HG02852 (cell line): ENCODE measurements around the gene PRKCH.

Experiments
- ATAC-seq: cut with Tn5 transposase; IDR thresholded peaks from one replicate; pipeline ENCODE4 v1.9.1; 2021; ENCODE audit warnings: mild to moderate bottlenecking, moderate library complexity; ENCODE audit not compliant: unreplicated experiment

Gene PRKCH

DNA sequence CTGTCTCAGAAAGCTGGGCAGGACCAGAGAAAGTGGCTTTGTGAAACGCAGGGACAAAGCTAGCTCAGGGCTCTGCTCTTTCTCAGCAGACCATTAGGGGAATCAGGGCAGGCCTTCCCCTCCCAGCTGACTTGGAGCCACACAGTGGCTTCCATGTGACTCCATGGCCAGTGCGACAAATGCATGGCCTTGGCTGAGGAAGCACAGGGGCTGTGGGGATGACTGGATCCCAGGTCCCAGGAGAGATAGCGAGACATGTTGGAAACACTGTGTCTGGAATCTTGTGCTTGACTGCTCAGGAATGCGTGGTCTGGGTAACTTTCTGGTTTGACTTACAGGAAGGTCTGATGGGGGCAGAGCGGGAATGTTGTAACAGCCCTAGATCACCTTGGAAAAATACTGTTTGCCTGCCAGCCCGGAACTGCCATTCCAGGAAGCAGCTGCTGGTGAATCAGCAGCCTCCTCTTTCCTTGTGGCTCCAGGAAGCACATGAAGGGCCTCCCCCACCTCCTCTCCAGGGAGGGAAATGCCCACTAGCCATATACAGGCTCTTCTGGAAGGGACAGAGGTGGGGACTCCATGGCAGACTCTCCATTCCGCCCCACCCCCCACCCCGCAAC is 240.4 kb downstream of the PRKCH start:
- ATAC-seq: no peak

DNA sequence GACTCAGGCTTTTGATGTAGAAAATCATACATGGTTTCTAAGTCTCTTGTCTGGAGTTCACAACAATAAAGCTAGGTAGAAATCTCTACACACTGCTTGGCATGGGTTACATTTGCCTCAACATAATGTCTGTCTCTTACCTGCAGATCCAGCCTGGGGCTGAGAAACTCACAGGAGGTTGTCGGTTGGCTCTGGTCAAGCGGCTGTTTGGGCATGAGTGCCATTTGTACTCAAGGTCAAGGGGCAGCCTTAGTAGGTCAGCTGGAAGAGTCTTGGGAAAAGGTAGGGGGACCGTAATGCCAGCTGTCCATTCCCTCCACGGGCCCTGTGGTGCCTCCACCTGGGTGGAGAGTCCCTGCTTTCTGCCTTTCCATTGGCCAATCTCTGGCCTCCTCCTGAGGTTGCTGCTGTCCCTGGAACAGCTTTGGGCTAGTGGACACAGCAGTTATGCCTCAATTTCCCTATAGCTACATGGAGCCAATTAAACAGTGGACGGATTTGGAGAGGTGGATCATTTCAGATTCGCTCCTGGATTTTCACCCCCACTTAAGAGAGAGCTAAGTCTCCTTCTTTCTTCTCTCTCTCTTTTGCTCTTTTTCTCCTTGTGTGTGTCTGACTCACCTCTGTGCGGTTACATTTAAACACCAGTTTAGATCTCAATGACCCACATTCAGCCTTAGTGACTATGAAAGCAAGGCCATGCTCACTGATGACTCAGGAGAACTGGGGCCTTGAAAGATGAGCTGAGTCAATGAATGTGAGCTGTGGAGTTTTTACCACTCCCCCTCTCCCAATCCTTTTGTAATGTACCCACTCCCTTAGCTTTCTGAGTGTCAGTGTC is 241.2 kb downstream of the PRKCH start:
- ATAC-seq: no peak

GRCh38 chr14:61563162-61563511 is 241.8 kb downstream of the PRKCH start:
- ATAC-seq: no peak

GRCh38 chr14:61563880-61564617 is 242.7 kb downstream of the PRKCH start:
- ATAC-seq: no peak

DNA sequence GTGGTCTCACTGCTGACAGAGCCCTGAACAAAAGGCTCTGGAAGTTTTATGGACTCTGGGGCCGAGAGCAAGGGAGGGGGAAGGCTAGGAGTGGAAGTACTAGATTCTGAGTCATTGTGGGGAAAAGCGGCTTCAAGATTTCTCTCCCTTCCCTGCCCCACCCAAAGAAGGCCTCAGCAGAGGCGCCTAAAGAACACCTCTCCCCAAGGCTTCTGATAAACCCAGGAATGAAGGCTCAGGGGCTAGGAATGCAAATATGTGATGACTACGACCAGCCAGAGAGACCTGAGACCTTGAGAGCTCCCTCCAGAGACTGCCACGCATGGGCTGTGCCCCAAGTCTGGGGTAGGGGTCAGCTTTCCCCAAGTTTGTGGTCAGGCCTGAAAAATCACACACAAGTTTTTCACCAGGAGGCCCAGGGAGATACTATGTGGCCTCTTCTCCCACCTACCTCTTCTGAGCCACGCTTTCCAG is 243.3 kb downstream of the PRKCH start:
- ATAC-seq: no peak

DNA sequence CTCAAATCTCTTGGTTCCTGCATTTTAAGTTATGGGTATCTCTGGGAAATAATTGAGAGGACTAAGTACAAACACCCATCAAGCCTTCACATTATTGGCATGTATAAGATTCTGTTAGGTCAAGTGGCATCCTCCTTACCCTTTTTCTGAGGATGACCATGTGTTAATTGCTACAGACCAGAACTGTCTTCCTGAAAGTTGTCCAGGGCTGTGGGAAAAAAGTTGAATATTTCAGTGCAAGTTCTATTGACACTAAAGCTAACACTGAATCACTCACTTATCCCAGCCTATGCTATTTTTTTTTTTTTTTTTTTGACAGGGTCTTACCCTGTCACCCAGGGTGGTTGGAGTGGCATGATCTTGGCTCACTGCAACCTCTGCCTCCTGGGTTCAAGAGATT is 243.8 kb downstream of the PRKCH start:
- ATAC-seq: no peak

- ATAC-seq: no peak
These were observed 244.6 kb downstream of the PRKCH start for GRCh38 chr14:61565836-61566536.

- no peak for ATAC-seq
These were observed 245.3 kb downstream of the PRKCH start for GRCh38 chr14:61566537-61567225.

DNA sequence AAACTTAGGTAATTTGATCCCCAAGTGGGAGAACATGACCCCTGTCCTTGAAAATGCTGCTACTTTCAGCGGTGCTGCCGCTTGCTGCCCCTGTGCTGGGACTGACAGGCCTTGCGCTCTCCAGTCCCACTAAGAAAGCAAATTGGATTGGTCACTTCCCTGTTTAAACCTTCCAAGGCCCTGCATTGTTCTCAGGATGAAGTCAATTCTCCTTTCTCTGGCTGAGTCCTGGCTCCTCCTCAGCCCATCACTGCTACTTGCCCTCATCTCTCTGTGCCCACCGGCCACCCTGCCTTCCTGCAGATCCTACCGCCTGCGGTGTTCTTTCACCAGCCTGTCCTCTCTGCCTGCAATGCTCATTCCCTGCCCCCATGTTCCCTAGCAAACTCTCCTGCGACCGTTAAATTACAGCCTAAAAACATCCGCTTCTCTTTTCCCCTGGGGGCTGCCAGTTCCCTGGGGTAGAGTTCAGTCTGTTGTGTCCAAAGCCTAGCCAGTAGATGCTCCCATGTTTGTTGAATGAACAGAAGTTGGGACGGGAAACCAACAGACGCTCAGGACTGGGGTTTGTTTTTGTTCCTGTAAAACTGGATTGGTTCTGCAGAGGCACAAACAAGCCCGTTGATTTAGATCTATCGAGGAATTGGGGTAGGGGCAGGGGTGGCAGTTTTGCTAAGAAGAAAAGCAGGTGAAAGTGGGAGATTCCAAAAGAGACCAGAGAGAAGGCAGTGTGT is 246.6 kb downstream of the PRKCH start:
- ATAC-seq: peak; percentile 6

DNA sequence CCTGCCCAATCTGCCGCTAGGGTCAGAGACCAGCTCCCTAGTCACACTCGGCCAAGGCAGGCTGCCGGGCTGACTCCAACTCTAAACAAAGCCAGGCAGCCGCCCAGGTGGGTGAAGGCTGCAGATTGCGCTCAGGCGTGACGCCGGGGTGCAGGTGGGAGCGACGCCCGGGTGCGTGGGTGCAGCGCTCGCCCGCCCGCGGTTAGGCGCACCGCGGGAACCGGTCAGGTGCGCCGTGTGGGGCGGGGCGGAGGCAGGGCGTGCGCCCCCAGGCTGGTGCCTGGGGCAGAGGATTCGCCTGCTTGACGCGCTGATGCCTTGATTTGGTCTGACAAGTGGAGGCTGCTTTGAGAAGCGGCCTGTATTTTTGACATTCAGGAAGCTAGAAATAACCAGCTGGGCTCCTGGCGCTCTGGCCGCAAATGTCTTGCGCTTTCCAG is 247.2 kb downstream of the PRKCH start:
- ATAC-seq: peak; percentile 81

DNA sequence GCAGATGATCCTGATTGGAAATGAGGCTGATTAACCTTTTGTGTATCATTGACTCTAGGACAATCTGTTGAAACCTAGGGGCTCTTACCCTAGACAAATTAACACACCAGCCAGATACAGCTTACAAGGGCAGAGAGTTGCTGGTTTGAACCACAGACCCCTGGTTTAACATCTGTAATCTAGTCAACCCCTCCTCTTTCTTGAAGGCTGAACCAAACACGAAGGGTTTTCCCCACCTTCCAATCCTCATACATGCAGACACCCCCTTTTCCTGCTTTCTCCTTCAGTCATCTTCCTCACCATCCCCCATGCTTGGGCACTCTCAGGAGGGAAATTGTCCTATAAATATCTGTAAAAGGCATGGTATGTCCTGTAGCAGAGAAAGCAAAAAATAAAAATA is 247.9 kb downstream of the PRKCH start:
- no peak for ATAC-seq

- no peak for ATAC-seq
These were observed 248.6 kb downstream of the PRKCH start for GRCh38 chr14:61569812-61570548.

DNA sequence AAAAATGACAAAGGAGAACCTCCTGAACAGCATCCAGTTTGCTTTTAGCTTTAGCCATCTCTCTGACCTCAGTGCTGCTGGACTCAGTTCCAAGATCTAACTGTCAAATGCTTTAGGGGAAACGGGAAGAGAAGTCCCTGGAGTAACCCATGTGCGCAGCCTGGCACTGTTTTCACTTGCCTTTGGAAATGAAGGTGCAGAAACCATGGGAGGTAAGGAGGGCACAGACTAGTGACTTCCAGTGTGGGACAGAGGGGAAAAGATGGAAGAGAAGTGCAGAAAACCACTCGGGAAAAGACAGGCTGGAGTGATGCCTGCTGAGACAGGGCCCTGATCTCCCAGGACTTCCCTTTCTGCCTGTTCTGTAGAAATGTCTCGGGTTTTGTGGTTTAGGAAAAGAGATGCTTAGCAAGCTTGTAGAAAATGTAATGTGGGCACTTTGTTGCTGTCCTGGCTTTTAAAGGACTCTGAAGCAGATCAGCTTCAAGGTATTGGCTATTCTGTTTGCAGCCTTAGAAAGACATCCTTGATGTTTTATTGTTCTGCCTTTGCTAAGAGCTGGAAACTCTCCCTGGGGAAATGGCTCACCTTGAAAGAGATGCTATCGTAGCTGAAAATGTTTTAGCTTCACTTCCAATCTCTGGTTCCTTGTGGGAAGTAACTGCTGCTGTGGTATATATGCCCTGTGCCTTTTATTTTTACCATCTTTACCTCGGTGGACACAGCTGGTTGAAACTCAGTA is 249.3 kb downstream of the PRKCH start:
- no peak for ATAC-seq

DNA sequence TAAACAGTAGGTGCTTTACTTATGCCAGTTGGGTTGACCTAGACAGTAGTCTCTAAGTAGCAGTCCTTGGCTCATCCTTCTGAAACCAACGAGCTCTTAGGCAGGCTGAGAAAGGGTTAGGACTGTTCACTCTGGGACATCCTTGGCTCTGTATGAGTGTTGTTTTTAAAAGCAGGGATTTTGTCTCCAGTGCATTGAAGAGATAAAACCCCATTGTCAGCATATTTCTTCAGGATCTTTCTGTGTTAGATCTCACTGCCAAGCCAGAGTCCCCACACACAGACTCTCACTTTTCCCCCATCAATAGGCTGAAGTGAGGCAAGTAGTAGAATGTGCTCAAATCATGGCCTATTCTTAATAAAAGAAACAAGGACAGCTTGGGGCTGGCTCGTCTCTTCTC is 250.5 kb downstream of the PRKCH start:
- ATAC-seq: no peak

- ATAC-seq: no peak
These were observed 251.9 kb downstream of the PRKCH start for GRCh38 chr14:61573321-61573720.

DNA sequence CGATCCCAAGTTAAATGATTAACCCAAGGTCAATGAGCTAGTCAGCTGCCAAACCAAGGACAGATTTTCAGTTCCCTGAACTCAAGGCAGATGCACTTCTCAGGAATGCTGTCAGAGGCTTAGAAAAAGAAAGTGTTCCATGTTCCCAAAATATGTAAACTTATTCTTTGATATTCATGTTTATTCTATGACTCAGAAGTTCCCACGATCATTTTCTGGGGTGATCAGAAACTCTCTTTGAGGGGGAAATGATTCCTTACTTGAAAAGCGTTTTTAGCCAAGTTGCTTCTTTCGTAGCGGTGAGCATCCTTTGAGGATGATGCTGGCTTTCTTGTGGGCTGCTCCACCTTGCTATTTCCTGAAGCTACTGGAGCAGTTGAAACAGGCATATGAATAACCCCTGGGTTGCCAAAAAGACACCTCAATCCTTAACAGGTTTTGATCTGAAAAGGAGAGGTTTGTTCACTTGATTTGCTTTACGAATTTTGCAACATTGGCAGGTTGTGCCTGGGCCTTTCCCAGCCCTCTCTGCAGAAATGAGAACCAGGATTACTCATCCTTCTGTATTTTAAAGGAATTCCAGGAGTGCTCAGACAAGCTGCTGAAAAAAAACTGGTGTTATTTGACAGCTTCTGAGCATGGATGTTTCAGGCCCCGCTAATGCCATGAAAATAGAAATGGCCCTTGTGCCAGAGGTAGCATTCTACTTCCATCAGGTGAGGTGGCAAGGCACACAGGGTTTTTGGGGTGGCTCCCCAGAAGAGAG is 252.6 kb downstream of the PRKCH start:
- no peak for ATAC-seq

GRCh38 chr14:61574514-61574807 is 253.1 kb downstream of the PRKCH start:
- no peak for ATAC-seq

- ATAC-seq: no peak
These were observed 253.7 kb downstream of the PRKCH start for GRCh38 chr14:61575126-61575525.
